H9 (cell line): ENCODE results near the gene SWAP70. TPM values are rescaled to one million over a fixed set of nuclear protein-coding genes. Genes with fewer than 3 reads are reported as not detected.

Experiments
- DNase-seq: peaks from one replicate; pipeline ENCODE4 v3.0.0-alpha.2; 2017
- H2AFZ ChIP-seq: one replicate; pipeline ENCODE4 v1.6.1; 2013; ENCODE audit warnings: mild to moderate bottlenecking, low read length, control low read depth, moderate library complexity
- H2AK5ac ChIP-seq: 2 replicates; pipeline ENCODE4 v1.6.1; 2013; ENCODE audit warnings: low read length, control low read depth, mixed read lengths; ENCODE audit not compliant: insufficient read length
- H2BK120ac ChIP-seq: one replicate; pipeline ENCODE4 v1.6.1; 2013; ENCODE audit warnings: low read depth, mild to moderate bottlenecking, low read length, control low read depth, inconsistent platforms; ENCODE audit not compliant: poor library complexity, severe bottlenecking
- H2BK12ac ChIP-seq: 2 replicates; pipeline ENCODE4 v1.6.1; 2013; ENCODE audit warnings: low read length, control low read depth, mixed read lengths, low read depth; ENCODE audit not compliant: insufficient read length
- H2BK15ac ChIP-seq: 2 replicates; pipeline ENCODE4 v1.6.1; 2013; ENCODE audit warnings: low read depth, low read length, control low read depth
- H2BK20ac ChIP-seq: one replicate; pipeline ENCODE4 v1.6.1; 2013; ENCODE audit warnings: low read depth, mild to moderate bottlenecking, low read length, control low read depth, inconsistent platforms; ENCODE audit not compliant: poor library complexity, severe bottlenecking
- H2BK5ac ChIP-seq: 2 replicates; pipeline ENCODE4 v1.6.1; 2013; ENCODE audit warnings: low read length, control low read depth, mixed read lengths; ENCODE audit not compliant: insufficient read length
- H3K14ac ChIP-seq: 2 replicates; pipeline ENCODE4 v1.6.1; 2013; ENCODE audit warnings: low read length, control low read depth; ENCODE audit not compliant: insufficient read depth
- H3K18ac ChIP-seq: 2 replicates; pipeline ENCODE4 v1.6.1; 2013; ENCODE audit warnings: low read depth, mild to moderate bottlenecking, mixed read lengths, low read length, control low read depth; ENCODE audit not compliant: insufficient read length
- H3K23ac ChIP-seq: 2 replicates; pipeline ENCODE4 v1.6.1; 2013; ENCODE audit warnings: low read length, control low read depth, mixed read lengths, low read depth; ENCODE audit not compliant: insufficient read length
- H3K23me2 ChIP-seq: 2 replicates; pipeline ENCODE4 v1.6.1; 2013; ENCODE audit warnings: low read depth, mild to moderate bottlenecking, mixed read lengths, low read length, control low read depth; ENCODE audit not compliant: insufficient read length, poor library complexity, severe bottlenecking
- H3K27ac ChIP-seq: 2 replicates; pipeline ENCODE4 v1.5.1; 2013; ENCODE audit warnings: low read length, control low read depth, mixed read lengths, low read depth; ENCODE audit not compliant: insufficient read length
- H3K27me3 ChIP-seq: 2 replicates; pipeline ENCODE4 v1.6.1; 2013; ENCODE audit warnings: low read length, control low read depth, inconsistent platforms; ENCODE audit not compliant: insufficient read depth
- H3K4ac ChIP-seq: 2 replicates; pipeline ENCODE4 v1.6.1; 2013; ENCODE audit warnings: low read depth, mild to moderate bottlenecking, control low read depth, inconsistent platforms, low read length, moderate library complexity
- H3K4me1 ChIP-seq: 2 replicates; pipeline ENCODE4 v1.6.1; 2013; ENCODE audit warnings: low read length, control low read depth, inconsistent platforms; ENCODE audit not compliant: insufficient read depth
- H3K4me2 ChIP-seq: 2 replicates; pipeline ENCODE4 v1.6.1; 2013; ENCODE audit warnings: low read length, control low read depth, mixed read lengths; ENCODE audit not compliant: insufficient read length, insufficient read depth
- H3K56ac ChIP-seq: 2 replicates; pipeline ENCODE4 v1.6.1; 2013; ENCODE audit warnings: low read depth, mild to moderate bottlenecking, mixed read lengths, low read length, control low read depth; ENCODE audit not compliant: insufficient read length
- H3K79me1 ChIP-seq: 2 replicates; pipeline ENCODE4 v1.6.1; 2013; ENCODE audit warnings: low read depth, mild to moderate bottlenecking, moderate library complexity, low read length, control low read depth, inconsistent platforms; ENCODE audit not compliant: insufficient read depth, poor library complexity, severe bottlenecking
- H3K79me2 ChIP-seq: 2 replicates; pipeline ENCODE4 v1.6.1; 2013; ENCODE audit warnings: low read length, control low read depth, inconsistent platforms; ENCODE audit not compliant: insufficient read depth
- H3K9ac ChIP-seq: 2 replicates; pipeline ENCODE4 v1.6.1; 2013; ENCODE audit warnings: low read length, control low read depth, mixed read lengths; ENCODE audit not compliant: insufficient read length; ENCODE audit errors: extremely low read depth
- H3K9me3 ChIP-seq: one replicate; pipeline ENCODE4 v1.6.1; 2013; ENCODE audit warnings: low read depth, low read length, inconsistent platforms; ENCODE audit not compliant: control insufficient read depth
- H3T11ph ChIP-seq: one replicate; pipeline ENCODE4 v1.6.1; 2013; ENCODE audit warnings: mild to moderate bottlenecking, low read length, control low read depth, inconsistent platforms
- H4K20me1 ChIP-seq: one replicate; pipeline ENCODE4 v1.6.1; 2013; ENCODE audit not compliant: control insufficient read depth, insufficient read length, insufficient read depth
- H4K5ac ChIP-seq: 2 replicates; pipeline ENCODE4 v1.6.1; 2013; ENCODE audit warnings: low read depth, mild to moderate bottlenecking, mixed read lengths, low read length, control low read depth; ENCODE audit not compliant: insufficient read length
- H4K8ac ChIP-seq: replicated peaks from 2 replicates; pipeline ENCODE4 v1.6.1; 2013; ENCODE audit warnings: low read length, control low read depth, mixed read lengths, low read depth; ENCODE audit not compliant: insufficient read length
- H4K91ac ChIP-seq: 2 replicates; pipeline ENCODE4 v1.6.1; 2013; ENCODE audit warnings: low read depth, mild to moderate bottlenecking, moderate library complexity, mixed read lengths, low read length, control low read depth; ENCODE audit not compliant: insufficient read length
- H3K27ac Mint-ChIP-seq, 3 experiments: 2 replicates in 2 of 3; 3 replicates in 1 of 3; pipeline ENCODE4 v1.8.0; 2020 to 2021; ENCODE audit warnings: mixed read lengths in 3 of 3, mild to moderate bottlenecking in 1 of 3, moderate library complexity in 1 of 3
- H3K27me3 Mint-ChIP-seq: 2 replicates; pipeline ENCODE4 v1.8.0; 2021; ENCODE audit warnings: low read depth, mild to moderate bottlenecking, moderate library complexity, mixed read lengths
- H3K36me3 Mint-ChIP-seq, 3 experiments: 2 replicates in 2 of 3; 3 replicates in 1 of 3; pipeline ENCODE4 v1.8.0; 2020 to 2021; ENCODE audit warnings: low read depth in 3 of 3, mixed read lengths in 3 of 3; ENCODE audit not compliant: insufficient read depth in 1 of 3
- H3K4me1 Mint-ChIP-seq, 2 experiments: 2 replicates each; pipeline ENCODE4 v1.8.0; 2020; ENCODE audit warnings: mixed read lengths in 2 of 2
- H3K4me3 Mint-ChIP-seq, 2 experiments: 2 replicates in 1 of 2; 3 replicates in 1 of 2; pipeline ENCODE4 v1.8.0; 2020 to 2021; ENCODE audit warnings: mild to moderate bottlenecking in 2 of 2, mixed read lengths in 2 of 2, moderate library complexity in 1 of 2
- H3K9me3 Mint-ChIP-seq, 2 experiments: 2 replicates in 1 of 2; 3 replicates in 1 of 2; pipeline ENCODE4 v1.8.0; 2020; ENCODE audit warnings: mild to moderate bottlenecking in 2 of 2, mixed read lengths in 2 of 2, moderate library complexity in 1 of 2
- WGBS: extraction: QIAGEN DNeasy Blood & Tissue Kit; methylation state at CpG from one replicate; pipeline ENCODE4 v1.1.7; 2013; ENCODE audit warnings: missing lambda C conversion rate, low lambda C conversion rate, mixed read lengths; ENCODE audit not compliant: insufficient read length; ENCODE audit errors: extremely low coverage; 5-methylcytosine and 5-hydroxymethylcytosine counted together
- total RNA-seq: library from RNA; stranded (reverse); gene quantifications from 2 replicates; pipeline ENCODE4 v1.2.1, GENCODE V29; 2021
- TF ChIP-seq, protein P1 (sequence below): fragments of 200-600 bp; sonication (generic); conservative IDR thresholded peaks from 3 replicates; pipeline ENCODE4 v1.8.0; 2021; ENCODE audit warnings: antibody characterized with exemption, mild to moderate bottlenecking

Gene SWAP70
- total RNA-seq, 1 experiment from 2014 or later, result 34.4 TPM

GRCh38 chr11:9790703-9791102 lies 126.8 kb downstream of the SWAP70 start:
- Mint-ChIP-seq H3K4me1 (peaks cover 0 to 4% of the 10 kb centered on the region in 2 experiments; a peak in 1 of 4 replicates), H3K27me3 (no peaks in the 10 kb centered on the region), H3K9me3 (no peaks in the 10 kb centered on the region), H3K27ac (no peak overlapping the region; a peak in 1 of 7 replicates), H3K36me3 (peaks cover 14 to 27% (median 17%) of the 10 kb centered on the region in 3 experiments; a peak in 5 of 7 replicates), H3K4me3 (no peak overlapping the region)
- no peak overlapping the region for H2BK15ac ChIP-seq
- TF ChIP-seq, protein P1, sequence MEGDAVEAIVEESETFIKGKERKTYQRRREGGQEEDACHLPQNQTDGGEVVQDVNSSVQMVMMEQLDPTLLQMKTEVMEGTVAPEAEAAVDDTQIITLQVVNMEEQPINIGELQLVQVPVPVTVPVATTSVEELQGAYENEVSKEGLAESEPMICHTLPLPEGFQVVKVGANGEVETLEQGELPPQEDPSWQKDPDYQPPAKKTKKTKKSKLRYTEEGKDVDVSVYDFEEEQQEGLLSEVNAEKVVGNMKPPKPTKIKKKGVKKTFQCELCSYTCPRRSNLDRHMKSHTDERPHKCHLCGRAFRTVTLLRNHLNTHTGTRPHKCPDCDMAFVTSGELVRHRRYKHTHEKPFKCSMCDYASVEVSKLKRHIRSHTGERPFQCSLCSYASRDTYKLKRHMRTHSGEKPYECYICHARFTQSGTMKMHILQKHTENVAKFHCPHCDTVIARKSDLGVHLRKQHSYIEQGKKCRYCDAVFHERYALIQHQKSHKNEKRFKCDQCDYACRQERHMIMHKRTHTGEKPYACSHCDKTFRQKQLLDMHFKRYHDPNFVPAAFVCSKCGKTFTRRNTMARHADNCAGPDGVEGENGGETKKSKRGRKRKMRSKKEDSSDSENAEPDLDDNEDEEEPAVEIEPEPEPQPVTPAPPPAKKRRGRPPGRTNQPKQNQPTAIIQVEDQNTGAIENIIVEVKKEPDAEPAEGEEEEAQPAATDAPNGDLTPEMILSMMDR, result no peak
- no peaks in the 10 kb centered on the region for H3K9me3 ChIP-seq
- no peak overlapping the region for H3K18ac ChIP-seq
- H2BK12ac ChIP-seq, result no peak overlapping the region
- no peak overlapping the region for H4K91ac ChIP-seq
- H3K23ac ChIP-seq, result no peak overlapping the region
- no peak overlapping the region for H3K14ac ChIP-seq
- no peaks in the 10 kb centered on the region for H3K4me1 ChIP-seq
- no peak overlapping the region for H3K56ac ChIP-seq
- H3K9ac ChIP-seq, result no peak overlapping the region
- H4K20me1 ChIP-seq, result no peaks in the 10 kb centered on the region
- no peak overlapping the region for H2AFZ ChIP-seq
- H2BK5ac ChIP-seq, result no peak overlapping the region
- no CpG with 5 or more reads among the region's 3 CpGs for WGBS
- H3K27ac ChIP-seq, result no peak overlapping the region
- H3K4me2 ChIP-seq, result no peak overlapping the region
- H4K5ac ChIP-seq, result no peak overlapping the region
- H3K23me2 ChIP-seq, result no peaks in the 10 kb centered on the region
- H2BK120ac ChIP-seq, result no peak overlapping the region
- H3K79me2 ChIP-seq, result no peaks in the 10 kb centered on the region
- no peak overlapping the region for H4K8ac ChIP-seq
- no peaks in the 10 kb centered on the region for H3K27me3 ChIP-seq
- no peak overlapping the region for H3T11ph ChIP-seq
- no peak overlapping the region for H2BK20ac ChIP-seq
- H3K79me1 ChIP-seq, result no peaks in the 10 kb centered on the region
- no peak for DNase-seq
- no peak overlapping the region for H3K4ac ChIP-seq
- H2AK5ac ChIP-seq, result no peak overlapping the region
